ENCODE results near the gene DHRS7. TPM values are rescaled to one million over a fixed set of nuclear protein-coding genes. Genes with fewer than 3 reads are reported as not detected.

Gene DHRS7
- total and polyA plus RNA-seq, 9 of the 15 experiments (the other 6 are each of a cell fraction or from before 2014, with no cell fraction given) = 10.2 to 20.1 (median 15.7) TPM

GRCh38 chr14:60164712-60165546 lies at the start of gene DHRS7 (continued):
- TF ChIP-seq HMGXB4 (CRISPR knock-in tag; IDR thresholded peaks at IDR 0.05) (no peak), PML (IDR thresholded peaks at IDR 0.05; ENCODE audit: low read length) (no peak), ATF3 (IDR thresholded peaks at IDR 0.05) (no peak), ATF3 (CRISPR knock-in tag; conservative IDR thresholded peaks at IDR 0.05) (no peak), CBFA2T2 (conservative IDR thresholded peaks at IDR 0.05) (no peak), NBN (IDR thresholded peaks at IDR 0.05; ENCODE audit: low read depth) (no peak), SAFB (IDR thresholded peaks at IDR 0.05; ENCODE audit: borderline replicate concordance, low read depth, low read length) (0 out of 2 replicates have a peak, but pooled peaks have one; percentile 42), HNRNPLL (IDR thresholded peaks at IDR 0.05; ENCODE audit: low read depth, low read length, poor library complexity, severe bottlenecking) (no peak), POU5F1 (IDR thresholded peaks at IDR 0.05; ENCODE audit: borderline replicate concordance, low read depth, low read length, partially characterized antibody) (no peak), BACH1 (tag; IDR thresholded peaks at IDR 0.05) (no peak), RBM14 (IDR thresholded peaks at IDR 0.05; ENCODE audit: borderline replicate concordance, insufficient read depth, low read depth, low read length) (no peak), CBX1 (IDR thresholded peaks at IDR 0.05; ENCODE audit: low read depth) (no peak), CREB3 (tag; conservative IDR thresholded peaks at IDR 0.05; ENCODE audit: low read depth) (no peak)
